Measurements from ENCODE around the gene LIPA.

Gene LIPA

GRCh38 chr10:89164920-89165319 is 86.7 kb downstream of the LIPA start:
- no peak for DNase-seq (ENCODE audit: low read depth, low spot score)

- no peak for DNase-seq (ENCODE audit: low read depth, low spot score)
Measured at GRCh38 chr10:89164080-89164479, 87.5 kb downstream of the LIPA start.

All from astrocyte of the hippocampus (primary cell).